HG03354 (cell line): ENCODE results near the gene FMNL2.
A peak's percentile ranks its signal among the peaks of the same experiment; 100 is the strongest.

ENCODE experiments used
- ATAC-seq: cut with Tn5 transposase; IDR thresholded peaks from one replicate; pipeline ENCODE4 v1.9.1; 2021; ENCODE audit warnings: mild to moderate bottlenecking; ENCODE audit not compliant: unreplicated experiment, poor library complexity, severe bottlenecking

The FMNL2 gene

GRCh38 chr2:152480821-152481399 is 145.9 kb downstream of the FMNL2 start:
- no peak for ATAC-seq

DNA sequence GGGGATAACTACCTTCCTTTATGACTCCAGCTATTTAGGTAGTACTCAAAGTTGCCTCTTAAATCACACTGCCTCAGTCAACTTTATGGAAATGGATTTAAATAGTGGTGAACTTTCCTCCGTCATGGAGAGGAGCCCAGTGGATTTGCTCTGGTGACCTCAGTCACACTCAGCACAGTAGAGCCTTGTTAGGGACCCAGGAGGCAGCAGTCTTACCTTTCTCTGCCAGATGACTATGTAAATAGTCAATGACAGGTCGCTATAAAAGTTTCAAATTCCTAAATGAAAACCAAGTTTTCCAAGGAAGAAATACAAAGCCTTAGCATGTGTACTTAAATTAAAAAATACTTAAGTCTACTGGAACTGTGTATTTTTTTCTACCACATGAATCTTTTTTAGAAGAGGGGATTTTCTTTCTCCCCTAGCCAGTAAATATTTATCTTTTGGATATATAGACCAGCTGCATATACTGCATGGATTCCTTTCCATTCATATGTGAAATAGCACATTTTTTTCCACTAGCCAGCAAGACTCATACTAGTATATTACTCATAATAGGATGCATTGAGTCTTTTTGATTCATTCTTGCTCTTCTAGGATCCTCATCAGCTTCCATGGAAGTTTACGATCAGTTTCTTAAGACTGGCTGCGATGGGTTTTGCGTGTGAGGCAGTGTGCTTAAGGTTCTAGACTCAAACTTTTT is 147.1 kb downstream of the FMNL2 start:
- ATAC-seq = no peak

DNA sequence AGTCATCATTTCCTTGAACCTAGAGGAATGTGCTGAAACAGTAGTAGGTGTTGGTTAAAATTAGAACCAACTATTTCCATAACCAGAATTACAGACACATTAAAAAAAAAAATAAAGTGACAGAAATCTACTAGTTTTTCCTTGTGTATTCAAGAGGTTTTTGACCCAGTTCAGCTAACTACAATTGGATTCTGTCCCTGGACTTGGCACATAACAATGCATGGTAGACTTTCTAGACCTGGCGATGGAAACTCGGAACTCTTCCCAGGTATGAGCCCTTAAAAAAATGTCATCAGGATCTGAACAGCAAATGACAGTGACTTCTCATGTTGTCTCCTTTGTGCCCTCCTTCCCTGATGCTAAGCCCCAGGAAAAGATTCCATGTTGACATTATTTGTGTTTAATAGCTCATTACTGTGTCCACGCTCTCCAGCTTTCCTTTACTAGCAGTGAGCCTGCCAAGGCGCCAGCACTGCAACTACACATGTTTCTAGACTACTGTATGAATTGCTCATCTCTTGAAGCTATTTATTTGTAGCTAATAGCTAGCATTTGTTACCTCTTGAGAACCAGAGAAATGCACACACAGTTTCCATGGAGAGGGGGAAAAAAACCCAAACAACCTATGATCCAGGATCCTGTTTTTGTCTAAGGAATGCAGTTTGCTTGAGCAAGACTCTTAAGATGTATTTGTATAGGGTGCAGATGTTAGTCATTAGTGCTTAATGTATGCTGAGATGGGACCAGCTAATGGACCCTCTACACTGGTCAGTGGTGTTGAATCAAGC is 148.5 kb downstream of the FMNL2 start:
- no peak for ATAC-seq

DNA sequence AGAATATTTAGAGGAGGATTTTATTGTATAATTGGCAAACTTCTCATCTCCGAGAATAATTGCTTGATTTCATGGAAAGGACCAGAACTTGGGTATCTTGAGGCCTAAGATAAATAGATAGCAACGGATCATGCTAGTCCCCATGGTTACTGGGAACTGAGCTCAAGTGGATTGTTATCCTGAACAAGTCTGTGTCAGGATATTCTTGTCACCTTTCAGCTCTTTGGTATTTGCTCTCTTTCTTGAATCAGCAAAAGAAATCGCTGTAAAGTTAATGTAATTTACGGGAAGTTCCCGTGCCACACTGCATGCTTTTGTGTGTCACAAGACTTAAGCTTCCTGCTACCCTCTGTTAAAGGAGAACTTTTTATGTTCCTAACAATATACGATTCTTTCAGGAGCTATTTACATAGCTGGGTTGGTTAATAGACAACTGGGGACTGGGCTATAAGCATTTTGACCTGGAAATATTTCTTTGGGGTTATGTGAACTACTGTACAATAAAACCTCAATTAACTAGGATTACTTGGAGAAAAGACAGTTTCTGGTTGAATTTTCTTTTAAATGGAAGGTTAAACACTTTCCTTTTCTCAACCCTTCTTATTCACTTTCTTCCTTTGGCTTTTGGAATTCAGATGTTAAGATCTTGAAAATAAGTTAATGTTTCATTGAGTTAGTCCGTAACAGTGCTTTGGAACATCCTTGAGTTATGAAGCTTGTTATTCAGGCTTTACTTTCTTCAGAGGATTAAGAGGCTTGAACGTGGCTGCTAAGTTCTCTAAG is 151.2 kb downstream of the FMNL2 start:
- no peak for ATAC-seq

- no peak for ATAC-seq
These were observed 151.9 kb downstream of the FMNL2 start for GRCh38 chr2:152486737-152487400.

DNA sequence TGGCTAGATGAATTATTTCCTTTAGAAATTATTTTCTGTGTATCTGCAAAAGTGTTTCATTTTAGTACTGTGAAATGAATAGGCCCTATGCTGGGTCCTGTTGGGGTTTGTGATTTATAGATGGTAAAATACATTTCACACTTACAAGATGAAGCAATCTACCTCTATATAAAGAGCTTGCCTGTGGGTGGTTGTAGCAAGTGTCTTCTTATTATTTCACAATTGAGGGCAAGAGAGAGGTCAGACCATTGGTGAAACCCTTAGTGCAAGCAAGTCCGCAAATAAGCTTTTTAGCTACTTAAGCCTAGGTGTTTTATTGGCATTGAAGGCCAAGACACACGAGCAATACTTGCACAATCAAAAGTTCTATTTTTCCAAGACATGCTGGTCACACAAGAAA is 153.1 kb downstream of the FMNL2 start:
- no peak for ATAC-seq

GRCh38 chr2:152489364-152489763 is 154.4 kb downstream of the FMNL2 start:
- no peak for ATAC-seq

GRCh38 chr2:152490686-152491455 is 155.9 kb downstream of the FMNL2 start:
- ATAC-seq = no peak

GRCh38 chr2:152492131-152492530 is 157.2 kb downstream of the FMNL2 start:
- no peak for ATAC-seq

DNA sequence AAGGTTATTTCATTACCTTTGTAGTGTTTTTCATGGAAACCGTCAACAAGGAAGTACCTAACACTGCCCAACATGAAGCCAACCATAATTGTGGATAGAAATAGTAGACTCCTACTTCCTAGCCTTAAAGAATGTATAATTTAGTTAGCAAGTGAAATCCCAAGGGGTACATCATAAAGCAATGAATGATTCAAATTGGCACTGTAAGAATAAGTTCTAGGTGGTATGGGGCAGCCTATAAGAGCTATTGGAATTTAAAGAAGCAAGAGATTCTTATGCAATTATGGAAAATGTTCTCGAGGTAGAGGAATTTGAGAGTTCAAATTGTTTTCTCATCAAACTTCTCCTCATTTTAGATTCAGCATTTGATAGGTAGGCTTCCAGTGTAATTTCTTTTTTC is 157.9 kb downstream of the FMNL2 start:
- no peak for ATAC-seq

DNA sequence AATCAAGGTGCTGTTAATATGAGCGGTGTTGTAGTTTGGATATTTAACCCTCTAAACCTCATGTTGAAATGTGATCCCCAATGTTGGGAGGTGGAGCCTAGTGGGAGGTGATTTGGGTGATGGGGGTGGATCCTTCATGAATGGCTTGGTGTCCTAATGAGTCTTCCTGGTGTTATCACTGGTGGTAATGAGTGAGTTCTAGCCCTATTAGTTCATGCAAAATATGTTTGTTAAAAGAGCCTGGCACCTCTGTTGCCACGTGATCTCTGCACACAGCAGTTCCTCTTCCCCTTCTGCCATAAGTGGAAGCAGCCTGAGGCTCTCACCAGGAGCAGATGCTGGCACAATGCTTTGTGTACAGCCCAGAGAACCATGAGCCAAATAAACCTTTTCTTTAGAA is 158.4 kb downstream of the FMNL2 start:
- no peak for ATAC-seq

DNA sequence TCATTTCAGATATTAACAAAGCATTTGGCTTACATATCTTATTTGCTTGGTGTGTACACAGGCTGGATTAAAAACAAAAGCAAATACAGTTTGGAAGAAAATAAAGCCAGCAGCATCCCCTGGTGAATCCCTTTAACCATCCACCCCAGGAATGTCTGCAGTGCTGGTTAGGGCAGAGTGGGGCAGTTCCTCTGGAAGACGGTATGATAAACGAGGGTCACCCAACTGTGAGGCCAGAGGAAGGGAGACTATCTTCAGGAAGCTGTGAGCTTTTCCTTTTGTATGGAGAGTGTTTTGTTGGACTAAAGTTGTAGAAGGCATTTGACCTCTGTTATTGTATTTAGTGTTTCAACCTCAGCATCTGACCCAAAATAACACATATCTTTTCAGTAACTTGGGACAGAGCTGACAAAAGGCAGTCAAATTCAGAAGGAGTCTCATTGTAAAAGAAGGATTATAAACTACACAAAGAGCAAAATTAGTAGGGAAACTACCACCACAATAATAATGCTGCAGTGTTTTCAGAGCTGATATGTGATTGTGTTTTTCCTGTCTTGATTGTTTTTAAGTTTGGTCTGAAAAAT is 159.1 kb downstream of the FMNL2 start:
- ATAC-seq = no peak

DNA sequence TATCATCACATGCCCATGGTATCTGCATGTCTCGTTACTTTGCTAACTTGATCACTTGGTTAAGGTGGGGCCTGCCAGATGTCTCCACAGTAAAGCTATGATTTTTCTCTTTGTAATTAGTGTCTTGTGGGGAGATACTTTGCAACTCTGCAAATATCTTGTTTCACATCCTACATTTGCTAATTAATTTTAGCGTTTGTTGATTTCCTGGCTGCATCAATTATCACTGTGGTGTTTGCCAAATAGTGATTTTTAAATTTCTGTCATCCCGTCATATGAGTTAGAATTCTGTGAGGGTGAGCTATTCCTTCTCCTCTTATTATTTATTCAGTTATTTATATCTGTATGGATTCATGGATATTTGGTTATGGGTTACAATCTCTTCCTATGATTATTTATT is 161.4 kb downstream of the FMNL2 start:
- ATAC-seq = no peak

DNA sequence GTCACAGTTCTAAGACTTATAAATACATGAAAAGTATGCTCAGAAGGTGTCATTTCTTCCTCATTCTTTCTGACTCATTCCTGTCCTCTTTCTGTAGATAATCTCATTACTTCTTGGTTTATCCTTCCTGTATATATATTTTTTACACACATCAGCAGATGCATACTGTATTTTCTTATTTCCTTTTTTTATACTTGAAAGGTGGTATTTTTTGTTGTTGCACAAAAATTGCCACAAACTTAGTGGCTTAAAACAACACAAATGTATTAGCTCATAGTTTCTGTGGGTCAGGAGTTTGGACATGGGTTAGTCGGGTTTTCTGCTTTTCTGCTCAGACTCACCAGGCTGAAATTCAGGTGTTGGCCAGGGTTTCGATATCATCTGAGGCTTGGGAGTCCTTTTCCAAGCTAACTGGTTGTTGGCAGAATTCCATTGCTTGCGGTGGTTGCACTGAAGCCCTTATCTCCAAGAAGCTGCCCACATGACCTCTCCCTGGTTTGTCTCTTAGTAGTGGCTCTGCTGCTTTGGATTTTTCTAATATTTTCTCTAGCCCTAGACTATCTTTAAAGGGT is 162.6 kb downstream of the FMNL2 start:
- peak; percentile 59 for ATAC-seq

- ATAC-seq = no peak
These were observed 164.4 kb downstream of the FMNL2 start for GRCh38 chr2:152499331-152499816.

GRCh38 chr2:152499896-152500735 is 165.1 kb downstream of the FMNL2 start:
- ATAC-seq = no peak

- no peak for ATAC-seq
These were observed 165.8 kb downstream of the FMNL2 start for GRCh38 chr2:152500772-152501171.
